ENCODE measurements around the gene CTBP1. TPM values are rescaled to one million over a fixed set of nuclear protein-coding genes. Genes with fewer than 3 reads are reported as not detected.
A peak's percentile ranks its signal among the peaks of the same experiment; 100 is the strongest.

The CTBP1 gene
- polyA plus RNA-seq, 3 donors = 21.3 to 226 (median 42.1) TPM

GRCh38 chr4:1239950-1240307 is 9.0 kb downstream of the CTBP1 start:
- TF ChIP-seq CTCF (IDR thresholded peaks at IDR 0.05) = no peak
- WGBS (ENCODE audit: insufficient coverage) = 90% methylated on average over 12 of the region's 22 CpGs
- Histone ChIP-seq H3K79me2 (ENCODE audit: insufficient read depth, low read length) (peaks cover 72% of the 10 kb centered on the region), H2AFZ (ENCODE audit: insufficient read depth, low read depth, low read length, poor library complexity, severe bottlenecking) (no peak overlapping the region), H3K9ac (ENCODE audit: insufficient read depth, low read length, poor library complexity, severe bottlenecking) (no peak overlapping the region), H3K4me2 (replicated peaks; ENCODE audit: extremely low read depth, low read length, poor library complexity, severe bottlenecking) (no peak overlapping the region), H3K9me3 (replicated peaks in 1 of 2; ENCODE audit: control insufficient read depth in 1 of 2, insufficient read depth in 1 of 2, low read length in 2 of 2) (no peaks in the 10 kb centered on the region), H4K20me1 (ENCODE audit: insufficient read depth, low read length) (peaks cover 97% of the 10 kb centered on the region), H3K4me1 (ENCODE audit: control insufficient read depth in 1 of 2, insufficient read depth in 2 of 2, low read length in 2 of 2) (peaks cover 3 to 7% of the 10 kb centered on the region in 2 donors), H3K36me3 (replicated peaks in 1 of 2; ENCODE audit: control insufficient read depth in 1 of 2, insufficient read depth in 2 of 2, low read length in 2 of 2) (peaks cover 61 to 73% of the 10 kb centered on the region in 2 donors), H3K27ac (ENCODE audit: low read depth in 1 of 2, low read length in 2 of 2) (no peak overlapping the region), H3K27me3 (ENCODE audit: control insufficient read depth in 2 of 2, insufficient read depth in 2 of 2, low read length in 2 of 2) (no peaks in the 10 kb centered on the region), H3K4me3 (replicated peaks in 1 of 3; ENCODE audit: low read depth in 2 of 3, low read length in 3 of 3) (no peak overlapping the region)
- no peak overlapping the region for H3K27ac Mint-ChIP-seq
- peaks cover 37 to 58% of the 10 kb centered on the region in 2 donors for H3K36me3 Mint-ChIP-seq
- H3K4me3 Mint-ChIP-seq = no peak overlapping the region
- H3K9me3 Mint-ChIP-seq = no peaks in the 10 kb centered on the region
- DNase-seq = no peak
- H3K27me3 Mint-ChIP-seq (ENCODE audit: low read depth in 3 of 3) = peaks cover 0 to 2% (median 0%) of the 10 kb centered on the region in 3 donors
- intact Hi-C loops (cut with micrococcal nuclease) = no loop called here
- H3K4me1 Mint-ChIP-seq = peaks cover 16% of the 10 kb centered on the region

- Mint-ChIP-seq H3K27me3 (ENCODE audit: low read depth in 3 of 3) (no peaks in the 10 kb centered on the region), H3K36me3 (peaks cover 42 to 64% of the 10 kb centered on the region in 2 donors), H3K9me3 (no peaks in the 10 kb centered on the region), H3K4me1 (peaks cover 10% of the 10 kb centered on the region), H3K4me3 (no peak overlapping the region), H3K27ac (peak overlapping the region in 1 of 7 donors; percentile 38)
- Histone ChIP-seq H3K4me3 (replicated peaks in 1 of 3; ENCODE audit: low read depth in 2 of 3, low read length in 3 of 3) (no peak overlapping the region), H3K9me3 (replicated peaks in 1 of 2; ENCODE audit: control insufficient read depth in 1 of 2, insufficient read depth in 1 of 2, low read length in 2 of 2) (no peaks in the 10 kb centered on the region), H3K4me1 (ENCODE audit: control insufficient read depth in 1 of 2, insufficient read depth in 2 of 2, low read length in 2 of 2) (peaks cover 0 to 1% of the 10 kb centered on the region in 2 donors), H4K20me1 (ENCODE audit: insufficient read depth, low read length) (peaks cover 97% of the 10 kb centered on the region), H3K4me2 (replicated peaks; ENCODE audit: extremely low read depth, low read length, poor library complexity, severe bottlenecking) (no peak overlapping the region), H2AFZ (ENCODE audit: insufficient read depth, low read depth, low read length, poor library complexity, severe bottlenecking) (no peak overlapping the region), H3K79me2 (ENCODE audit: insufficient read depth, low read length) (peaks cover 72% of the 10 kb centered on the region), H3K27ac (ENCODE audit: low read depth in 1 of 2, low read length in 2 of 2) (no peak overlapping the region), H3K27me3 (ENCODE audit: control insufficient read depth in 2 of 2, insufficient read depth in 2 of 2, low read length in 2 of 2) (no peaks in the 10 kb centered on the region), H3K9ac (ENCODE audit: insufficient read depth, low read length, poor library complexity, severe bottlenecking) (no peak overlapping the region), H3K36me3 (replicated peaks in 1 of 2; ENCODE audit: control insufficient read depth in 1 of 2, insufficient read depth in 2 of 2, low read length in 2 of 2) (peaks cover 67 to 79% of the 10 kb centered on the region in 2 donors)
- intact Hi-C loops (cut with micrococcal nuclease) = no loop called here
- no peak for DNase-seq
- WGBS (ENCODE audit: insufficient coverage) = 91% methylated on average over 36 of the region's 43 CpGs
- TF ChIP-seq CTCF (IDR thresholded peaks at IDR 0.05) = no peak
Measured at GRCh38 chr4:1239141-1239949, 9.6 kb downstream of the CTBP1 start.
